D721Med (cell line): Measurements from ENCODE around the gene NOM1.

Source experiments
- DNase-seq: peaks from one replicate; pipeline ENCODE4 v3.0.0; 2011; ENCODE audit warnings: low spot score; ENCODE audit not compliant: insufficient read length
- FAIRE-seq: peaks from 2 replicates; lab custom pipeline; 2011; peaks lifted over from hg19 to GRCh38; lab: Jason Lieb, UNC
- CTCF ChIP-seq: IDR thresholded peaks from 2 replicates; pipeline ENCODE4 v1.5.1; 2012; ENCODE audit warnings: mild to moderate bottlenecking, control low read depth; ENCODE audit not compliant: insufficient read depth; ENCODE audit errors: missing control alignments

The NOM1 gene

GRCh38 chr7:156988343-156989185 lies 39.1 kb downstream of the NOM1 start:
- TF ChIP-seq CTCF = no peak
- FAIRE-seq = no peak
- no peak for DNase-seq

GRCh38 chr7:156989766-156990535 lies 40.4 kb downstream of the NOM1 start:
- FAIRE-seq = no peak
- no peak for TF ChIP-seq CTCF
- DNase-seq = no peak

GRCh38 chr7:156993021-156993924 lies 43.8 kb downstream of the NOM1 start:
- DNase-seq = no peak
- no peak for FAIRE-seq
- no peak for TF ChIP-seq CTCF

- no peak for TF ChIP-seq CTCF
- DNase-seq (no peak), FAIRE-seq (no peak)
Measured at GRCh38 chr7:156993925-156994235, 44.4 kb downstream of the NOM1 start.

GRCh38 chr7:156994417-156994816 lies 44.9 kb downstream of the NOM1 start:
- no peak for FAIRE-seq
- TF ChIP-seq CTCF = no peak
- no peak for DNase-seq

GRCh38 chr7:156998988-156999957 lies 49.8 kb downstream of the NOM1 start:
- no peak for FAIRE-seq
- DNase-seq = peak; percentile 34
- no peak for TF ChIP-seq CTCF
